DMS114 treated with DMSO at 0.1 percent for 48 hours (cell line): ENCODE data around the gene RETREG2.

Experiments used
- DNase-seq: peaks from one replicate; lab custom pipeline; 2025; ENCODE audit not compliant: unreplicated experiment; lab: John Stamatoyannopoulos, UW

Gene RETREG2, protein sequence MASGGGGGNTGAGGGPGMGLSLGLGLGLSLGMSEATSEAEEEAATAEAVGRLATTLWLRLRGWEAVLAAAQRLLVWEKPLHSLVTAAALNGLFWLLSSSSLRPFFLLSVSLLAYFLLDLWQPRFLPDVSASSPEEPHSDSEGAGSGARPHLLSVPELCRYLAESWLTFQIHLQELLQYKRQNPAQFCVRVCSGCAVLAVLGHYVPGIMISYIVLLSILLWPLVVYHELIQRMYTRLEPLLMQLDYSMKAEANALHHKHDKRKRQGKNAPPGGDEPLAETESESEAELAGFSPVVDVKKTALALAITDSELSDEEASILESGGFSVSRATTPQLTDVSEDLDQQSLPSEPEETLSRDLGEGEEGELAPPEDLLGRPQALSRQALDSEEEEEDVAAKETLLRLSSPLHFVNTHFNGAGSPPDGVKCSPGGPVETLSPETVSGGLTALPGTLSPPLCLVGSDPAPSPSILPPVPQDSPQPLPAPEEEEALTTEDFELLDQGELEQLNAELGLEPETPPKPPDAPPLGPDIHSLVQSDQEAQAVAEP

DNA sequence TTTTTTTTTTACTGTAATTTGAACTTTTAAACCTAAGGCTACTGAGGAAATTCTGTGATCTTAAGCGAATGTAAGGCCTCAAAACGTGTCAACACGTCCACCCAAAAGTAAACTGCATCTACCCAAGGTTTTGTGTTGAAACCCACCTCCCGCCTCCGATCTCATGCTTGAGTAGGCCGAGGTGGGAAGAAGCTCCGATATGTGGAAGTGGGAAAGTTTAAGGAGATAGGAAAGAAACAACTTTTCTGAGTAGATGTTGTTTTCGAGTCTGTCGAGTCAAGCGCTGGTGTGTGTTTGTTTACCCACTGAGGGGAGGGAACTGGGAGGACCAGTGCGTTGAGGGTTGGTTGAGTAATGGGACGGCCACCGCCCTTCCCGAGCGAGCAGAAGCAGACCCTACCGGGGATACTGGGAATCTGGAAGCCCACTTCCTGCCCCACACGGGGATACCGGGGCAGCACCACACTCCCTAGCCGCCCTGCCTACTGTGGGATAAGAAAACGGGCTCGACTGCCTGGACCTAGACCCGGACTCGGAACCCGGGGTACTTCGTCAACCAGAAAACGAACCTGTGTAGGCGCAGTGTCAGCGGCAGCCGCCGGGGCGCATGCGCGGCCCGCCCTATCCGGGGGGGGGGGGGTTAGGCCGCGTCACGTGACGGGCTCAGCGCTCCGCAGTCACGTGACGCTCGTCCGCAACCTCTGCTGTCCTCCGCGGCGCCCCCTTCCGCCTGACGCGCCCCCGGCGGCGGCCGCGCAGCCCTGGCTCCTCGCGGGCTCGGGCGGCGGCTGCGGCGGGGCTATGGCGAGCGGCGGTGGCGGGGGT, at the start of gene RETREG2:
Gene RETREG2, plus strand, starts transcription at position 724 of the 825 bp plus-strand sequence. Its CDS starts 78 bp downstream, at position 802.
- peak; percentile 85 for DNase-seq

DNA sequence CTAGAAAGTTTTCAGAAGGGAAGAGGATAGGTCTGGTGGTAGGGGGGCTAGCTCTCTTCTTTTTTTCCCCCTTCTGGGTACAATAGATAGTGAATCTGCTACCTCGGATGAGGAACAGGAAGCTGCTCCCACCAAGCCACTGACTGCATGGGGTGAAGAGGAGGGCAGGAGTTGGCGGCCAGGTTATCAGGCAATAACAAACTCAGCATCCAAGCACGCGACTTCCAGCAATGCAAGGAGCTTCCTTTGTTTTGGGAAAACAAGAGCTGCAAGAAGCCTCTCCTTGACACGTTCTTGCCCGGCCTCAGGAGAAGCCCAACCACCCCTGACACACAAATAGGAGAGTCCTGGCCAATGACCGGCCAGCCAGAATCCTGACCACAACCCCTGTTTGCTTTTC, 49.7 kb upstream of the RETREG2 start:
- DNase-seq = no peak

DNA sequence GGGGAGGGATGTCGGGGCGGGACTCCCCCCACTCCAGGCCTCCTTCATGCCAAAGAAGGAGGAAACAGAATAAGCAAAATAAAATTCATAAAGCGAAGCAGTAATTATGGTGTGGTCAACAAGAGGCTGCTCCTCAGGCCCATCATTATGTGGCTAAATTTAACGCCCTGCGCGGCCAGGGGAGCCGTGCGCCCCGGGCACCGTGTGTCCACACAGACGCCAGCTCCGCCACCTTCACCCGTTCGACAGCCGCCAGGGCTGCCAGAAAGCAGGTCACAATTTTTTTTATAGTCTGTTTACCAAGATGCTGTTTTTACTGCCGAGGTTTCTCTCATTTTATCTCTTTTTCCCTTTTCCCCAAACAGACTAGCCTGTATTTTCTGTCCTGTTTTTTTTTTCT, 48.5 kb upstream of the RETREG2 start:
- DNase-seq = no peak

DNA sequence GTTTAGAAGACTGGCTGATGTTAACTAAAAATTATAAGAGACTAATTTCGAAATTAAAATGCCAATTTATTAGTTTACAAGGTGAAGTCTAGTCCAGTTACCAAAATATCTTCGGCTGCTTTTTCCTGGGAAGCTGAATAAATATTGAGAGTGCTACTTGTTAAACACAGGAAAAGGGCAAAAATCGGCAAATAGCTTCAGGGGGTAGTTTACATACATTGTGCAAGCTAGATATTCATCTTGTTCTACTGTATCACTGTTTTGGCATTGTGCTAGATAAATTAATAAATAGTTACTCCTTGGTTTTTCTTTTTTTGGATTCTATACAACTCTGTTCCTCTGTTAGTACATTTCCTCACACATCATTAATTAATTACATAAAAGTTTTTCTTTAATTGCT, 46.7 kb upstream of the RETREG2 start:
- no peak for DNase-seq

DNA sequence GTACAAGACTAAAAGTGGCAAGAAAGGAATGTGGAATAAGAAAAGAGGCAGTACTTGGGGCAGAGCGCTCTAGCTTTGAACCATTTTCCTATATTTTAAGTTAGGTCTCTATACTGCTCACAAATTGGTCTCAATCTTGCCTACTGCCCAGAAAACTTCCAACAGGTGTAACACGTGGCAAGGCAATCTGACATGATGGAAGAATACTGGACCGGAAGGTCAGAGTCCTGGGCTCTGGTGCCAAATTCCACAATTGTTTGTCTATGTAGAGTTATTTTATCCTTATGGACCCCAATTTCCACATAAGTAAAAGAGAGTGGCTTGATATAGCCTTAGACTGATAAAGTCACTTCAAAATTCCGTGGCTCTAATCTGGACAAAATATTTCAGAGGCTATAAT, 46.3 kb upstream of the RETREG2 start:
- no peak for DNase-seq

DNA sequence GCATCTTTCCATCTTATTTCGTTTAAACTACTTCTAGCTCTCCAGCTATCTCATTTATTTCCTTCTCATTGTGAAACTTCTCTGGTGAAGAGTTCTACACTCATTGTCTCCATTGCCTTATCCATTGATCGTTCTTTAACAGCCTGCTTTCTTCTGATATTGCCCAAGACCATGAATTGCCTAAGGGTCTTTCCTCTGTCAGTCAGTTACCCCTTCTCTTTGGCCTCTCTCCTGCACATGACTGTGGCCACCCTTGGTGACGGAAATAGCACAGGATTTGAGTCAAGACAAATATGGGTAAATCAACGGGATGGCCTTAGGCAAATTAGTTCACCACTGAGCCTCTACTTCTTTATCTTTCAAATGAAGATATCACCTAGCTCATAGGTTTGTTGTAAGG, 44.1 kb upstream of the RETREG2 start:
- DNase-seq = no peak

DNA sequence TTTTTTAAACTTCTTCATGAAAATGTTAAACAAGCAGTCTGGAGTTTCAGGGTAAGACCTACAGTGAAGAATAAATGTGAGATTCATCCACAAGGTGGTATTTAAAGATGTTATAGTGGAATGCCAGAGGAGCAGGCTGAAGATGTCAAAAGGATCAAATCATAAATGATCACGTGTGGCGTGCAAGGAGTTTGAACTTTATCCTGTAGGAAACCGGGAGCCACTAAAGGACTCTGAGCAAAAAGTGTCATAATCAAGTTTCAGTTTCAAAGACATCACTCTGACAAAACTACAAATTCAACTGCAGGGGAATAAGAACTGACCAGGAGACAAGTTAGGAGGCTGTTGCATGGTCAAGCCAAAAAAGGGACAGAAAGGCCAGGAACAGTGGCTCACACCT, 37.4 kb upstream of the RETREG2 start:
- DNase-seq = no peak

DNA sequence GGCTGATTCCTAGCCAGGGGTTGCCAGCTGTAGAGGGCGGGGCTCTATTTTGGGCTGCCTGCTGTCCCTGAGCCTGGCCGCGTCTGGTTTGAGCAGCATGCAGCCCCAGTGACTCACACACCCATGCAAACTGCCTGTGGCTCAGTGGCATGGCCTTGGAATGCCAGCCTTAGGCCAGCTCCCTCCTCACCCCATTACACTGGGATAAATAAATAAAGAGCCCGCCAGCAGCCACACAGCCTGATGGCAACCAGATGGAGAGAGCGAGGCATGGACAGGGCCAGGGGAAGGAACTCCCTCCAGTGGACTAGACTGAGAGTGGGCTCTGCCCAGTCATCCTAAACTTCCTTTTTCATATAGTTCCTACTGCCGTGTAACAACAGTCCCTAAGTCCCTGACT, 35.7 kb upstream of the RETREG2 start:
- no peak for DNase-seq

DNA sequence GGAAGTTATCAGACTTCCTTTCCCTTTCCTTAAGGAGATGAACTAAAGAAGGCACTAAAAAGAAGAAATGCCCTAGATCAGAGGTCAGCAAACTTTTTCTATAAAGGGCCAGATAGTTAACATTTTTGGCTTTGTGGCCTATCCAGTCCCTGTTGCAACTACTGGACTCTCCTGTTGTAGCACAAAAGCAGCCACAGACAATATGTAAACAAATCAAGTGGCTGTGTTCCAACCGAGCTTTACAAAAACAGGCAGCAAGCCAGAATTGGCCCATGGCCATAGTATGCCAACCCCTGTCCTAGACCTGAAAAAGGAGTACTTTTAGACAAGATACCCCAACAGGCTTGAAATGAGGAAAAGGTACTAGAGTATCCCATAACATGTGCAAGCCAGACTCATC, 28.4 kb upstream of the RETREG2 start:
- no peak for DNase-seq

DNA sequence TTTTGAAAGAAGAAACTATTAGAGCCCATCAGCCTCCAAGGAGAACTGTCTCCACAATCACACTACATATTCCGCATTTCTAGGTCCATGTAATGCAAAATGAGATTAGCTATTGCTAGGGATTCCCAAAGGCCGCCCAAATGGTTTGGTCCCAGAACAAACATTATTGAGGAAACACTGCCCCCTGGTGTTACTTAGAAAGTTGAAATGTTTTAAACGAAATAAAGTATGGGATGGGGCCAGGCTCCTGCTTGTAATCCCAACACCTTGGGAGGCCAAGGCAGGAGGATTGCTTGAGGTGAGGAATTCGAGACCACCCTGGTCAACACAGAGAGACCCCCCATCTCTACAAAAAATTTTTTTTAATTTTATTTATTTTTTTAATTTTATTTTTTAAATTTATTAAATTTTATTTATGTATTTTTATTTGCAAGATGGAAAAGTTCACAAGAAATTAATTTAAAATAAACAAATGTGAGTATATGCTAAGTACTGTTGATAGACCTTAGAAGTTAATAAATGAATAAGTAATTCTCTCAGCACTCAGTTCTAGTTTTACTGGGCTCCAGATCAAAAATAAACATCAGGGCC, 22.9 kb upstream of the RETREG2 start:
- peak; percentile 70 for DNase-seq

DNA sequence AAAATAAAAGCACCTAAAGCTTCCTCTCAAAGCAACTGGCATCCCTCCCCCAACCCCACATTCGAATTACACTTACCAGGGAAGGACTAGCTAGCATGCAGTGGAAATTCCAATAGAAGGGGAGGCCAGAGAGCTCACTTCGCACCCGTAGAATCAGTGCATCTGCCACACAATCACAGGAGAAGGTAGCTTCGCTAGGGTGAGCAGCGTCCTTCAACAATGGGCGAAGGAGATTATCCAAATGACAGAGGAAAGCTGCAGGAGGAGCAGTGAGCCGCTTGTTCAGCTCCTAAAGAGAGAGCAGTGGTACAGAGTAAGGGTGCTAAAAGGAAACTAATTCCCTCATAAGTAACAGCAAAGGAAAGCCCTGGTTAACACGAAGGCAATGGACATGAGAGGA, 20.7 kb upstream of the RETREG2 start:
- DNase-seq = no peak

DNA sequence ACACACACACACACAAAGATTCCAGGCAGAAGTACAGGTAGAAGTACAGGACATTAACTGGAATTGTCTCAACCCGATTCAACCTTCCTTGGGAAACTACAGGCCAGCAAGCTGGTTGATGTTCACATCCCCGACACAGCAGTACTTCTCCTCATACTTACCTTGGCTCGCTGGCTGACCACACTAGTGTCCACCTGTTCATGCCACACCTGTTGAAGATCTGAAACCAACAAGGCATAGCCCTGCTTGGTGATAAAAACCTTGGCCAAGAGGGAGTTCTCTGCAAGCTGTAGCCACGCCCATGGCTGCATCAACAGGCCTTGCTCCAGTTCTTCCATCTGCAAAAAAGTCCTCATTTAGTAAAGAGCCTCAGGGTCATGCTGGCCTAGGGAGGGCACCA, 20.1 kb upstream of the RETREG2 start:
- no peak for DNase-seq

DNA sequence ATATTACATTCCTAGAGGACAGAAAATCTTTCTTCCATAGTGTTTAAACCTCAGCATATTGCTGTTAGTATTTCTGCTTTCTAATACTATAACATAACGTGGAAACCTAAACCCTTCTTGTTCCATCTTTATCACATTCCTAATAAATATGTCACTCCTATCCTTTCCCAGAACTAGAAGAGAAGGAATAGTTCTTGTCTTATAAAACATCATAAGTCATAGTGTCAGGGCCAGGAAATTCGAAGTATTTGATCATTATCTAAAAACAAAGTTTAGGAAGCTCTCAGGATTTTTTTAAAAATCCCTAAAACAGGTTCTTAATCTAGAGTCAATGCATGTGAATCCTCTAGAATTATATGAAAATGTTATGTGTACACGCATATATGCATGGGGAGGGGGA, 19.5 kb upstream of the RETREG2 start:
- DNase-seq = no peak

DNA sequence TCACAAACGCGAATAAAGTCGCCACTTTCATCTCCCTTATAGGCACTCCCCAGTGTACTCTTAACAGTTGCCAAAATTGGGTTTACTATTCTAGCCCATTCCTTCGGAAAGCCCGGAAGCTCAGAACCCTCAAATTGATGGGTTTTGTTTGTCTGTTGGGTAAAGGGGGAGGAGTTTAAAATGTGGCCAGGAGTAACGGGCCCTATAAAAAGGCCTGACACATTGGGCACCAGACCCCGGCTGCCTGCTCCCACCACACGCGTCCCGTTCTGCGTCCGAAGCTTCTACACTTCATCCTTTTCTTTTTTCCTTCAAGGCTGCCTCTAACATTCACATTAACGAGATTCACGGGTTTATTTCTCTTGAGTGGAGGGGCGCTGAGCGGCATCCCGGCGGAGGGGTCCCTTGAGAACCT, 18.3 kb upstream of the RETREG2 start:
- DNase-seq = peak; percentile 47

DNA sequence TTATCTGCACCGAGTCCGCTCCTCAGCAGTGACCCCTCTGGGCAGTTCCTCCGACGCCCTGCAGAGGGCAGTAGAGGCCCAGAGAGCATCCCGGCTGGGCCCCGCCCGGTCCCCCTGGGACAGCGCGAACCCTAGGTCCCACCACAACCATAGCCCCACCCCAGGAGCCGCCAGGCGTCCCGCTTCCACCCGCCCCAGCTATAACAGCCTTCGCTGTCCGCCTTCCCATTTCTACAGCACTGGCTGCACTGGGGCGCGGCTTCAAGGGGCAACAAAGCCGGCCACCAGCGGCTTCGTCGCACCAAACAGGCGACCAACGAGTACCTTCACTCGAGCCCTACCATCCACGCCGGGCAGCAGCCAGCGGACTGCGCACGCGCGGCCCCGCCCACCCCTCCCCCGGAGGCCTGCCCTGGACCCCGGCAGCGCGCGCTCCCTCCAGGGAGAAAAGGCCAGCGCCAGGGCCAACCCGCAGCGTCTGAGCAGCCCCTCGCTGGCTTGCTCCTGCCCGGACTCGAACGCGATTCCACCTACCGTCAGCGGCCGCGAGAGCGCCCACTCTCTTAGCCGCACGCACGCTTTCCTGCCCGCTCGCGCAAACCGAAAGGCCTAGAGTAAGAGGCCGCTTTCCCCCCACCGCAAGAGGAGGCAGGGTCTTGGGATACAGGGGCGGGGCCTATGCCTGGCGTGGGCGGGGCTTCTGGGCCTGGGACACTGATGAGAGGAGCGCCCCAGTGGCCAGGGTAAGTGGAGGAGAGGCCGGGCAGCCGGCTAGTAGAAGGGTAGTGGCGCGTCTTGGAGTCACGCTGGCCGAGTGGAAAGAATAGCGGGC, 17.7 kb upstream of the RETREG2 start, which contains the start of gene NHEJ1:
Gene NHEJ1, minus strand, starts transcription at position 630 of the 832 bp plus-strand sequence. CDS start 2,453 bp downstream, outside the sequence.
- DNase-seq = peak; percentile 87

DNA sequence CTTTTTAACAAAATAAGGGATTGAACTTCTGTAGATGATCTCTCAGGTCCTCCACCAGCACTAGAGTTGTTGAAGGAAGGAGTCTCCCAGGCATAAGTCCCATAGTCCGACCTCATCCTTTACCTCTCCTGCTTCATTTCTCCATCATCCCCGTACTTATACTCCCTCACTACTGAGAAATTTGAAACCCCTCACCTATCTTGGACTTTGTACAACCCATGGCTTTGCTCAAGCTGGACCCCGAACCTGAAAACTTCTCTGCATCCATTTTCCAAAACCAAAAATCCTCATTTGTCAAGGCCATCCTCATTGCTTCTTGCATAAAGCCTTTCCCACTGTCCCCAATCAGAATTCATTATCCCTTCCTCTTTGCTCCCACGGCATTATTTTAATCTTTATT, 17.0 kb upstream of the RETREG2 start:
- no peak for DNase-seq

DNA sequence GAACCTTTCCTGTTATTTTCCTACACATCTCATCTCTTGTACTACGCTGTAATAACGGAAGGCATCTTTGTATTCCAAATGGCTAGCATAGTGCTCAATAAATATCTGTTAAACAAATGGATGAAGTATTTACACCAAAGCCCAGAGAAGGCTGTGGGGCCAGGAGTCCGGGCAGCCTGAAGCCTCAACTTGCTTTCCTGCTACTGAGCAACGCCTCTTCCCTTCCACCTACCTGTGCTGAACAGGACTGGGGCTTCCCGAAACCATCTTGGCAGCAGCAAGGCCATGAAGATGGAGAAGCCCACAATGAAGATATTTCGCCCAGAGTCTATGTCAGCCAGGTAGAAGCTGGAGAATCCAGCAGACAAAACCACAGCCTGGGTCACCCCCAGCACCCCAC, 14.9 kb upstream of the RETREG2 start:
- DNase-seq = no peak

DNA sequence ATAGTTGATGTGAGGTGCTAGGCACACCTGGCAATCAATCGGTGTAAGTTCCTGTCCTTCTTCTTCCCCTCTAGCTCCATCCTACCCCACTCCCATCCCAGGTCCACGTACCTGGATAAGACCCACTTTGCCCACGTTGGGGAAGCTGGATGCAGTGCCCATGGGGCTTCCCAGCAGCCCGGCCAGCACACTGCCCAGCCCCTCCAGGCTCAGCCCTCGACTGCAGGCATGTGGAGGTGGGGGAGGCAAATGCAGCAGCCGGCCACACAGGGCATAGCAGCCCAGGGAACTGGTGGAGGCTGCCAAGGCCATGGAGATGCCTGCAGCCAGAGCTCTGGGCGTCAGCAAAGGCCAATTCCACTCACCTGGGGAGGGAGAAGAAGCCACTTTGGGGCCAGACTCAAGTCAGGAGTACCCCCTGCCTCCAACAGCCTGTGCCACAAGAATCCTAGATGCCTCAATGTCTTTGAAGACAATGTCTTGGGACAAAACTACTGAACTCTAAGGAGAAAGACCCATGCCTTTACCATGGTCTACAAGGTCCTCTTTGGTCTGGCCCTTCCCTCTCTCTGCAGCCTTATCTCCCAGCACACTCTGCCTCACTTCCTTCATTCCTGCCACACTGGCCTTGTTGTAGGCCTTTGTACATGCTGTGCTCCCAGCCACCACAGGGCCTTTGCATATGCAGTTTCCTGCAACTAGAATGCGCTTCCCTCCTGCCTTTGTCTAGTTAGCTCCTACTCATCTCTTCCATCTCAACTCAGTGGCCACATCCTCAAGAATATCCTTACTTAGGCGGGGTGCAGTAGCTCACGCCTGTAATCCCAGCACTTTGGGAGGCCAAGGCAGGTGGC, 12.8 kb upstream of the RETREG2 start:
- no peak for DNase-seq

DNA sequence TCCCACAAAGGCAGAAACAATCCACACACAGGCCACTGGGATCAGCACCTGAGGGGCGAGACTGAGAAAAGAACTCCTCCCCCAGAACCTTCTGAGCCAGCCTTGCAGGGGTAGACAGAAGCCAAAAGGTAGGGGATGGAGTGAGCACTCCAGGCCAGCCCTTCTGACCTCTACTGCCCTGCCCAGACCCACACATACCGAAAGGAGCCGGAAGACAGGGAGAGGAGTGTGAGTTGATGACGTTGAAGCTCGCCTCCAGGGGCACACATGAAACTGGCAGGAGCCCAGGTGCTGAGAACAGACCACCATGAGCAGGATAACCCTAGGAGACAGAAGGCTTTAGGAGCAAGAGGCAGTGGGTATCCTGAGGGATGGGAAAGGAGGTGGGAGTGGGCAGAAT, 10.1 kb upstream of the RETREG2 start:
- no peak for DNase-seq

DNA sequence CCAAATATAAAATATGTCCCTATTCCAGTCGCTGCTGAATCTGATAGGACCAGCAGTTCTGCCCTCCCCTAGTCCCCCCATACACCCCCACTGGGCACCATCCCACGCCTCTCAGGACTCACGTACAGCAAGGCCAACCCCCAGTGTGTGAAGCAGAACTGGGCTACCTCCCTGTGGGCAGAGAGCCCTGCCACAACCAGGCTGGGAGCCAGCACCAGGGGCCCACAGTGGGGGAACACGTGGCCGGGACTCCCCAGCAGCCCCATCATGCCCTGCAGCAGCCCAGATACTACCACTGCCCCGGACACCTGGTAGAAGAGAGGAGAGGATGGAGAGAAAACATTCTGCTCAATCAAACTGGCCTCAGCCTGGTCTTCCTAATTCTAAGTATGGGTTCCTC, 9.5 kb upstream of the RETREG2 start:
- DNase-seq = no peak
